ENCODE data around the gene STAT5A. TPM values are rescaled to one million over a fixed set of nuclear protein-coding genes. Genes with fewer than 3 reads are reported as not detected.

Gene STAT5A
- total RNA-seq, 8 experiments from 2014 or later: 0.93 to 12.0 (median 3.0) TPM

DNA sequence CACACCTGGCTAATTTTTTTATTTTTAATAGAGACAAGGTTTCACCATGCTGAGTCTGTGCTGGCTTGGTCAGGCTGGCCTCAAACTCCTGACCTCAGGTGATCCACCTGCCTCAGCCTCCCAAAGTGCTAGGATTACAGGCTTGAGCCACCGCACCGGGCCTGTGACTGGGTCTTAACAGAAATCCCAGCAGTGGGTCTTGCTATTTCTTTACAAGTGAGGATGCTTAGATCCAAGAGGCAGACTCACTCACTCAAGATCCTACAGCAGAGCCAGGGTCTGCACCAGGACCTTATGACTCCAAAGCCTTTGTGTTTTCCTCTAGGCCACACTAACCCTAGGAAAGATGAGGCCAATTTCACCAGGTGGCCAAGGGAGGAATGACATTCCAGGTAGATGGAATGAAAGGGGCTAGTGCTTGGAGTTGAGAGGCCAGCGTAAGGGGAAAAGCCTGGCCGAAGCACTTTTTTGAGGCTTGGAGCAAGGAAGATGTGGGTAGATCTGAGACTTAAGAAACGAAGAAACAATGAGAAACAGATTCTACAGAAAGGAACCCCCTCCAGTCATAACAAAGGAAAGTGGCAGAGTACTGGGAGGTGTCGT lies 5.7 kb upstream of the STAT5A start:
- Histone ChIP-seq H3K27ac (no peak overlapping the region), H3K4me3 (no peak overlapping the region), H3K4me1 (replicated peaks in 1 of 2) (peaks cover 4 to 7% of the 10 kb centered on the region in 2 donors)
- WGBS, 10 experiments: 60 to 95% (median 83%) methylated on average over 1 to 4 of the region's 6 CpGs; no CpG with 5 or more reads in 3 of the 10 experiments
- no peak for ATAC-seq (replicated peaks in 6 of 8)
- in situ Hi-C loops (cut with MboI; ENCODE audit: low pct_unique_long_range_greater_than_20kb in 2 of 9, low sequenced_read_pairs in 9 of 9, unreplicated experiment in 9 of 9): no loop called here

DNA sequence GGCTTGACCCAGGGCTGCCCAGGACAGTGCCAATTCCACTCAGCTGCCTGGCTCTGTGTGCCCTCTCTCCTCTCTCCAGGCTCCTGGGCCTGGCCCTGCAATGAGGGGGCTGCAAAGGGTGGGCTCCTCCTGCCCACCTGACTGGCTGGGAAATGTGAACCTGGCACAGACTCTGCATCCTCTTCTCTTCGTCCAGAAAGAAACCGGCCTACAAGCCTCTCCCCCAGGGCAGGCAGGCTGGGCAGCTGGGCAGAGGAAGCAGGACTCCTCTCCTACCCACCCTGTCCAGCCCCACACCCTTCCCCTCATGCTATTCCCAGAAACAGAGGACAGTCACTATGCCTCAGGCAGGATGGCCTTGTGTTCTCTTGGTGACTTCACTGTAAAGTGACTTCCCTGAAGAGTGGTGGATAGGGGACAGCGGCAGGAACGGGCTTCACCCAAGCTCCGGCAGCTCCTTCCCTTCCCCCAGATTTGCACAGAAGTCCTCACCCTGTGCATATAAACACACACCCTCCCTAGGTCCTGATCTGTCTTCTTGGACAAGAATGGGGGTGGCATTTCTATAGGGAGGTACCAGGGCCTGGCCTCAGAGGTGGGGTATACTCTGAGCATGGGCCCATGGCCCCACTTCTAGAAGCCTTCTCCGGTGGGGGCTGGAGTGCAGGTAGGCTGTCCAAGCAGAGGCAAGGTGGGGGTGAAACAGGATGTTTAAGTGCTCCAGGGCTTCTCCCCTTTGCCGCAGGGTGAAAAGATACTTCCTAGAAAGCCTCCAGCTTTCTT lies 4.9 kb upstream of the STAT5A start:
- 56 to 100% (median 97%) methylated on average over 1 to 3 of the region's 7 CpGs; no CpG with 5 or more reads in 6 of the 10 experiments for WGBS, 10 experiments
- no peak overlapping the region for H3K4me3 ChIP-seq
- H3K4me1 ChIP-seq (replicated peaks in 1 of 2): peaks cover 4 to 11% of the 10 kb centered on the region in 2 donors
- H3K27ac ChIP-seq: no peak overlapping the region
- peak in 2 of 8 experiments; percentile 14 to 46 for ATAC-seq (replicated peaks in 6 of 8)
- in situ Hi-C loops (cut with MboI; ENCODE audit: low pct_unique_long_range_greater_than_20kb in 2 of 9, low sequenced_read_pairs in 9 of 9, unreplicated experiment in 9 of 9): no loop called here

DNA sequence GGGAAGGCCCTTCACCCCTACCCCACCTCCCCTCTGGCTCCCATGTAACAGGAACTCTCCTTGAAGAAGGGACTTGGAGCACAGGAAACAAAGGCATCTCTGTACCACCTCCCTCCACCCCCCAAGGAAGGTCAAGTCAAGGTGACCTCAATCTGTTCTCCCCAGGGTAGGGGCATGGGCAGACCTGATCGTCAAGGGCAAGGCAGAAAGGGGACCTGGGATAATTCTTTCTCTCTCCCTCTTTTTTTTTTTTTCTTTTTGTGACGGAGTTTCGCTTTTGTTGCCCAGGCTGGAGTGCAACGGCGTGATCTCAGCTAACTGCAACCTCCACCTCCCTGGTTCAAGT lies 4.3 kb upstream of the STAT5A start:
- ATAC-seq (replicated peaks in 6 of 8): no peak
- WGBS, 10 experiments: 70 to 100% (median 85%) methylated on average over 1 to 5 of the region's 5 CpGs; no CpG with 5 or more reads in 6 of the 10 experiments
- in situ Hi-C loops (cut with MboI; ENCODE audit: low pct_unique_long_range_greater_than_20kb in 2 of 9, low sequenced_read_pairs in 9 of 9, unreplicated experiment in 9 of 9): no loop called here
- H3K4me1 ChIP-seq (replicated peaks in 1 of 2): peaks cover 4 to 11% of the 10 kb centered on the region in 2 donors
- H3K27ac ChIP-seq: no peak overlapping the region
- no peak overlapping the region for H3K4me3 ChIP-seq

DNA sequence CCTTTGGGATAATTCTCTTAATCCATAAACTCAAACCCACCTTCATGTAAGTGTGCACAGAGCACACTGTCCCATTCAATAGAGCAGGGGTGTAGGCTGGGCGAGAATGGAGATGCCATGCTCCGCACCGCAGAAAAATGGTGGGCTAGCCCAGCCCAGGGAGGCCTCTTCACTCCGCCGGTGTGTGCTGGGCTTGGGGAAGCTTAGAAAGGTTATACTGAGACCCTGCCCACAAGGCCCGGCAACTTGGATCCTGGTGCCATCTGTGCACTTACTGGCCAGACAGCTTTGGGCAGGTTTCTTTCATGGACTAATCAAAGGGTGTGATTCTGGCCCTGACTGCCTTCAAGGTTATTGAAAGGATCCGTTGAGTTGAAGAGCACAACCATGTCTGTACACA lies 3.7 kb upstream of the STAT5A start:
- Histone ChIP-seq H3K27ac (no peak overlapping the region), H3K4me3 (no peak overlapping the region), H3K4me1 (replicated peaks in 1 of 2) (peaks cover 4 to 11% of the 10 kb centered on the region in 2 donors)
- in situ Hi-C loops (cut with MboI; ENCODE audit: low pct_unique_long_range_greater_than_20kb in 2 of 9, low sequenced_read_pairs in 9 of 9, unreplicated experiment in 9 of 9): no loop called here
- WGBS, 10 experiments: 67 to 100% (median 85%) methylated on average over 1 to 6 of the region's 7 CpGs; no CpG with 5 or more reads in 3 of the 10 experiments
- ATAC-seq (replicated peaks in 6 of 8): no peak

DNA sequence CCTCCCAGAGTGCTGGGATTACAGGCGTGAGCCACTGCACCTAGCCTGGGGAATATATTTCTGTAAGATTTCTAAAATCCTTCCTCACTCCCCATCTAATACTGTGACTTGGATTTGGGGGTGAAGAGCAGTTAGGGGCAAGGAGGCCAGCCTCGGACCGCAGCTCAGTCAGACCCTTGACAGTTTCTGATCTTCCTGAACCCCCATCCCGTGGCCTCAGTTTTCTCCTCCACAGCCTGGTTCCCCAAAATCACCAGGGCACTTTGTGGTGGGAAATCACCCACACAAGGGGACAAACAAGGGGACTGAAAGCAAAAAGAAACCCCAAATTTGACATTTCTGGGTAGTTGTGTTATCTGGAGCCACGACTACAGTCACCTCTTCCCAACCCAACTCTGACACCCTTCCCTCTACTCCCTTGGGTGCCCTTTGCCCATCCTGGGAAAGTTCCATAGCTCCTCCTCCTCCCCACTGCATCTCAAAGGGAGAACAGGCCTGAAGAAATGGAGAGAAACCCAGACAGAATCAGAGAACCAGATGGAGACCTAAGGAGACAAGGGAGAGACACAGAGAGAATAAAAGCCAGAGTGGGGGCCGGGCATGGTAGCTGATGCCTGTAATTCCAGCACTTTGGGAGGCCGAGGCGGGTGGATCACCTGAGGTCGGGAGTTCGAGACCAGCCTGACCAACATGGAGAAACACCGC lies 2.8 kb upstream of the STAT5A start:
- in situ Hi-C loops (cut with MboI; ENCODE audit: low pct_unique_long_range_greater_than_20kb in 2 of 9, low sequenced_read_pairs in 9 of 9, unreplicated experiment in 9 of 9): no loop called here
- WGBS, 10 experiments: 77 to 94% (median 89%) methylated on average over 1 to 7 of the region's 11 CpGs; no CpG with 5 or more reads in 2 of the 10 experiments
- H3K4me3 ChIP-seq: no peak overlapping the region
- ATAC-seq (replicated peaks in 6 of 8): no peak
- H3K27ac ChIP-seq: no peak overlapping the region
- H3K4me1 ChIP-seq (replicated peaks in 1 of 2): peaks cover 4 to 11% of the 10 kb centered on the region in 2 donors

DNA sequence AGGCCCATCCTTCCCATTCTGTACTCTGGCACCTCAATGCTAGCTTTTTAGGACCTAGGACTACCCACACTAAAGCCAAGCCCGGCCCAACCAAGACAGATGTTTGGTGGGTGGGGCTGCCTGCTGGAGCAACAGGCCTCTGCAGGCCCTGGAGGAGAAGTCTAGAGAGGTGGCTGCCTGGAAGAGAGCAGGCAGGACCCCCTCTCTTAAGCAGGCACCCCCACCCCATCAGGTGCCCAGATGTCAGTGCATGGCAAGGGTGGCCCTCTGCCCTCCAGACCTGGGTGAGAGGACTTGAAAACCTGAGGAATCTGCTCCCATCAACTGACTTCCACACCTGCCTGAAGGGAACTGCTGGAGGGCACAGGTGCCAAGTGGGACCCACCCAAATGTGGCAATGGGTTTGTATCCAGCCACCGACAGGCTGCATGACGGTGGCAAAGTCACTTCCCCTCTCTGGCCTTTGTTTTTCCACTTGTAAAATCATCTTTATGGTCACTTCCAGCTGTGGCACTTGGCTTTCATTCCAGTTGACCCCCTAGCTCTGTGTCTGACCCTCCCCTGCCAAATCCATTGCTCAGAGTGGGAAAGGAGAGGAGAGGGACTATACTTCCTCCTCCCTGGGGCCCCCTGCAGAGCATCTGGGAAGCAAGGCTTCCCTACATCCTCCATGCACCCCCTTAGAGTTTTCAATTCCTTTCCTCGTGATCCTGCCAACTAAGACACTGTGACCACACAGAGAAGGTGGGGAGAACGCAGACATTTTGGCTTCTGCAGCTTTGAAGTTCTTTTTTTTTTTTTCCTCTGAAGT lies 1.7 kb upstream of the STAT5A start:
- no peak overlapping the region for H3K4me3 ChIP-seq
- peak in 2 of 8 experiments; percentile 6 to 38 for ATAC-seq (replicated peaks in 6 of 8)
- WGBS, 10 experiments: 20 to 100% (median 78%) methylated on average over 1 to 3 of the region's 5 CpGs; no CpG with 5 or more reads in 2 of the 10 experiments

DNA sequence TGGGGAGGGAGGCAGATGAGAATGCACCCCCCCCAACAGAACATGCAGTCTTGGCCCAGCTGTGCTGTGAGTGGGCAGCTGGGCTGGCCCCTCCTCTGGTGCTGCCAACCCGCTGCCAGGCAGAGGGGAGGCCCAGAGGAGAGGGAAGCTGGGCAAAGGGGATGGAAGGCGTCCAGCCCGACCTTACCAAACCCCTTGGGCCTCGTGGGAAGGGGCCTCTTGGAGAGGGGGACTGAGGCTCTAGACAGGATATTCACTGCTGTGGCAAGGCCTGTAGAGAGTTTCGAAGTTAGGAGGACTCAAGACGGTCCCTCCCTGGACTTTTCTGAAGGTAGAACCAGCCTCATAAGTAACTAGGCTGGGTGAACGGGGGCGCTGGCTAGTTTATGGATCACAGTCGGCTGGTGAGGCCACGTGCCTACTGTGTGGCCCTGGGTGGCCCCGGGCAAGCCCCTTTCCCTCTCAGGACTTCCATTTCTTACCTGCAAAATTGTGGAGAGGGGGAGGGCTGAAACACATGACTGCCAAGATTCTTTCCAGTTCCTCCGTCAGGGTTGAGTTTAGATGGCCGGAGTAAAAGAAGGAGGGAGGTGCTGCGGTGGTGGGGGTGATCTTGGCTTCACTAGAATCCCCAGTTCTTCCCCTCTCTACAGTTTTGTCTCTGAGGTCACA lies 857 bp upstream of the STAT5A start:
- Histone ChIP-seq H3K27ac (no peak overlapping the region), H3K4me1 (replicated peaks in 1 of 2) (peaks cover 0 to 16% of the 10 kb centered on the region in 2 donors), H3K4me3 (no peak overlapping the region)
- WGBS, 10 experiments: 9 to 80% (median 30%) methylated on average over 1 to 10 of the region's 14 CpGs; no CpG with 5 or more reads in 3 of the 10 experiments
- in situ Hi-C loops (cut with MboI; ENCODE audit: low pct_unique_long_range_greater_than_20kb in 2 of 9, low sequenced_read_pairs in 9 of 9, unreplicated experiment in 9 of 9): no loop called here
- ATAC-seq (replicated peaks in 6 of 8): peak in 4 of 8 experiments; percentile 3 to 60 (median 34)

More for the DNA sequence above, 1.7 kb upstream of the STAT5A start:
- in situ Hi-C loops (cut with MboI; ENCODE audit: low pct_unique_long_range_greater_than_20kb in 2 of 9, low sequenced_read_pairs in 9 of 9, unreplicated experiment in 9 of 9): no loop called here
- Histone ChIP-seq H3K4me1 (replicated peaks in 1 of 2) (peaks cover 0 to 18% of the 10 kb centered on the region in 2 donors), H3K27ac (no peak overlapping the region)

DNA sequence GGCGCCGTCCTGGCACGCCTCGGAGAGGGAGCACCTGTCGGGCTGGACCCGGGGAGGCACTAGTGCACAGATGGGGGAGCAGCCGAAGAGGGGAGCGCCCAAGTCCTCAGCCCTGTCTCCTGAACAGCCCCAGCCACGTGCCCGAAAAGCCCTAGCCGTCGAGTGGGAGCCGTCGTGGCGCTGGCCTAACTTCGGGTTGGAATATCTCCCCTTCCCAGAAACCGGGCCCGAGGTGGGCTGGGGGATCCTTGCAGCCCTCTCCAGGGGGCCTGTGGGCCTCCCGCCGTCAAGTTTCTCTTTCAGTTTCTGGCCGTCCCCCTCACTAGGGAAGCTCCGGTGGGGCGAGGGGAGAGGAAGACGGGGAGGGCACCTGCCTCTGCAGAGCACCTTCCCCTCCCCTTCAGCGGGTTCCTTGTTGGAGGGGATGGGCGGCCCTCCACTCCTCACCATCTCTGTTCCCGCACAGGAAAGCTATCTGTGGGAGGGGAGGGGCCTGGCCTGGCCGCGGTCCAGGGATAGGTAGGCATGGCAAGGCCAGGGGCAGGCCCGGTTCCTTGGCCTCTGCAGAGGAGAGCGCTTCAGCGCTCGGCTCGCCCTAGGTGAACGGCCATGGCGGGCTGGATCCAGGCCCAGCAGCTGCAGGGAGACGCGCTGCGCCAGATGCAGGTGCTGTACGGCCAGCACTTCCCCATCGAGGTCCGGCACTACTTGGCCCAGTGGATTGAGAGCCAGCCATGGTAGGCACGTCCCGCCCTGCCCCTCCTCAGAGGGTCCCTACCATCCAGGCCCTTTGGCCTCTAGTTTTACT lies 709 bp downstream of the STAT5A start:
- no peak overlapping the region for H3K27ac ChIP-seq
- peaks cover 0 to 16% of the 10 kb centered on the region in 2 donors for H3K4me1 ChIP-seq (replicated peaks in 1 of 2)
- 85 to 100% (median 95%) methylated on average over 1 to 5 of the region's 44 CpGs; no CpG with 5 or more reads in 6 of the 10 experiments for WGBS, 10 experiments
- peak overlapping the region in 2 of 5 donors; percentile 32 to 33 for H3K4me3 ChIP-seq
- in situ Hi-C loops (cut with MboI; ENCODE audit: low pct_unique_long_range_greater_than_20kb in 2 of 9, low sequenced_read_pairs in 9 of 9, unreplicated experiment in 9 of 9): no loop called here
- ATAC-seq (replicated peaks in 6 of 8): no peak

DNA sequence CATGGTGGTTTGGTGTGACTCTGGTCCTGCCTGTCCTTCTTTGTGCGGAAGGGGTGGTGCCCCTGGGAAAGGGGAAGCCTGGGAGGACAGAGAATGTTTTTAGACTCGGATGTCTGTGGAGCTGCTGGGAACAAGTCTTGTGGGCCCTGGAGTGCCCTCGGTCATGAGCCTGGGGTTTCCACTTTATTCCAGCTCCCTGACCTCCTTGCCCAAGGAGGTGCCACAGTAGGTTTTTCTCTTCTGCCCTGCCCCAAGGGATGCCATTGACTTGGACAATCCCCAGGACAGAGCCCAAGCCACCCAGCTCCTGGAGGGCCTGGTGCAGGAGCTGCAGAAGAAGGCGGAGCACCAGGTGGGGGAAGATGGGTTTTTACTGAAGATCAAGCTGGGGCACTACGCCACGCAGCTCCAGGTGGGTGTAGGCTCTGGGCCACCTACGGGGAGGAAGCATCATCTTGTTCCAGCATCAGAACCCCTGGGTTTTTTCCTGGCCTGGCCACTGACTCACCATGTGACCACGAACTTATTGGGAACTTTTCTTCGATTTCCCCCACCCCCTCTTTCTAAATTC lies 1.4 kb downstream of the STAT5A start:
- Histone ChIP-seq H3K4me3 (no peak overlapping the region), H3K4me1 (replicated peaks in 1 of 2) (peaks cover 0 to 16% of the 10 kb centered on the region in 2 donors), H3K27ac (no peak overlapping the region)
- 60 to 100% (median 89%) methylated on average over 1 to 7 of the region's 9 CpGs; no CpG with 5 or more reads in 2 of the 10 experiments for WGBS, 10 experiments
- in situ Hi-C loops (cut with MboI; ENCODE audit: low pct_unique_long_range_greater_than_20kb in 2 of 9, low sequenced_read_pairs in 9 of 9, unreplicated experiment in 9 of 9): no loop called here
- ATAC-seq (replicated peaks in 6 of 8): no peak

DNA sequence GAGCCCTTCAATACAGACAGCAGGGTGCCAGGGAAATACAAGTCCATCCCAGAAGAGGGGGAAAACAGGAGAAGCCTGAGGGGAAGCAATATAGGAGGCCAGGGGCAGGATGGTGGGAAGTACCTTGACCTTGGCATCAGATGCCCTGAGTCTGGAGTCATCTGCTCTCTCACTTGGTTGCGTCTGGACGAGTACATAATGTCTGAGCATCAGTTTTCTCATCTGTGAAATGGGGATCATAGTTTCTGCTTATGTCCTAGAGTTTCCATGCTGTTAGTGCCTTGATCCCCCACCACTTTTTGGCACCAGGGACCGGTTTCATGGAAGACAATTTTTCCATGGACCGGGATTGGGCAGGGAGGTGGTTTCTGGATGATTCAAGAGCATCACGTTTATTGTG lies 2.3 kb downstream of the STAT5A start:
- H3K4me3 ChIP-seq: no peak overlapping the region

DNA sequence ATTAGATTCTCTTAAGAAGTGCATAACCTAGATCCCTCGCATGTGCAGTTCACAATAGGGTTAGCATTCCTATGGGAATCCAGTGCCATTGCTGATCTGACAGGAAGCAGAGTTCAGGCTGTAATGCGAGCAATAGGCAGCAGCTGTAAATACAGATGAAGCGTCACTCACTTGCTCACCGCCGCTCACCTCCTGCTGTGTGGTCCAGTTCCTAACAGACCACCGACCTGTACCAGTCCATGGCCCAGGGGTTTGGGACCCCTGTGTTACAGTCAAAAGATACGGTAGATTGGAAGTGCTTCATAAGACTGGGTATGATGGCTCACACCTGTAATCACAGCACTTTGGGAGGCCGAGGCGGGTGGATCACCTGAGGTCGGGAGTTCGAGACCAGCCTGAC lies 2.8 kb downstream of the STAT5A start:
- no peak overlapping the region for H3K4me3 ChIP-seq
- ATAC-seq (replicated peaks in 6 of 8): no peak
- H3K4me1 ChIP-seq (replicated peaks in 1 of 2): peaks cover 0 to 16% of the 10 kb centered on the region in 2 donors
- in situ Hi-C loops (cut with MboI; ENCODE audit: low pct_unique_long_range_greater_than_20kb in 2 of 9, low sequenced_read_pairs in 9 of 9, unreplicated experiment in 9 of 9): no loop called here
- H3K27ac ChIP-seq: no peak overlapping the region
- 78 to 100% (median 95%) methylated on average over 1 to 5 of the region's 11 CpGs; no CpG with 5 or more reads in 3 of the 10 experiments for WGBS, 10 experiments

More for the DNA sequence above, 2.3 kb downstream of the STAT5A start:
- WGBS, 10 experiments: 0 to 100% (median 83%) methylated on average over 1 to 3 of the region's 5 CpGs; no CpG with 5 or more reads in 4 of the 10 experiments
- H3K4me1 ChIP-seq (replicated peaks in 1 of 2): peaks cover 0 to 16% of the 10 kb centered on the region in 2 donors
- ATAC-seq (replicated peaks in 6 of 8): no peak
- H3K27ac ChIP-seq: no peak overlapping the region
- in situ Hi-C loops (cut with MboI; ENCODE audit: low pct_unique_long_range_greater_than_20kb in 2 of 9, low sequenced_read_pairs in 9 of 9, unreplicated experiment in 9 of 9): no loop called here

Data from motor neuron (in vitro differentiated cells).